BJ (cell line): ENCODE data around the gene CALHM1. TPM values are rescaled to one million over a fixed set of nuclear protein-coding genes. Genes with fewer than 3 reads are reported as not detected.

ENCODE experiments used
- CTCF ChIA-PET: fragments of 350-600 bp; formaldehyde crosslinking; extraction: SDS; loops from one replicate; lab custom pipeline; 2021; ENCODE audit warnings: antibody characterized with exemption, inconsistent platforms; lab: Yijun Ruan, JAX
- POLR2A ChIA-PET: fragments of 300-600 bp; sonication (Branson Sonifier 250); formaldehyde crosslinking; extraction: SDS; loops from one replicate; lab custom pipeline; 2021; ENCODE audit warnings: antibody characterized with exemption; lab: Charles Lee
- DNase-seq: peaks from one replicate; pipeline ENCODE4 v3.0.0-alpha.2; 2011; ENCODE audit warnings: low read depth
- H3K27me3 ChIP-seq: 2 replicates; pipeline ENCODE4 v1.6.0; 2011; ENCODE audit warnings: low read length; ENCODE audit not compliant: control insufficient read depth, insufficient read depth
- H3K36me3 ChIP-seq: 2 replicates; pipeline ENCODE4 v1.5.1; 2011; ENCODE audit warnings: low read length; ENCODE audit not compliant: control insufficient read depth, insufficient read depth
- H3K4me3 ChIP-seq: 2 replicates; pipeline ENCODE4 v1.5.1; 2011; ENCODE audit warnings: low read depth, mild to moderate bottlenecking, control low read depth, low read length
- CTCF ChIP-seq: IDR thresholded peaks from 2 replicates; pipeline ENCODE4 v1.5.1; 2011; ENCODE audit warnings: low read depth, mild to moderate bottlenecking, control low read depth, inconsistent platforms, low read length, moderate library complexity; ENCODE audit not compliant: insufficient read depth
- polyA plus RNA-seq: library from polyadenylated mRNA; depleted of rRNA; stranded (reverse); fragments of >200 nt; gene quantifications from 2 replicates; pipeline ENCODE4 v1.2.3, GENCODE V29; 2011

CALHM1 gene
- polyA plus RNA-seq, 1 experiment: not detected

- no peak overlapping the region for H3K4me3 ChIP-seq
- no peak for DNase-seq
- POLR2A ChIA-PET: no interaction called here
- no peak for TF ChIP-seq CTCF
- CTCF ChIA-PET: no interaction called here
- H3K36me3 ChIP-seq: no peaks in the 10 kb centered on the region
- H3K27me3 ChIP-seq: no peaks in the 10 kb centered on the region
Measured at GRCh38 chr10:103459615-103460014, 915 bp upstream of the CALHM1 start.

GRCh38 chr10:103457896-103458583 lies 660 bp downstream of the CALHM1 start:
- Histone ChIP-seq H3K4me3 (no peak overlapping the region), H3K27me3 (no peaks in the 10 kb centered on the region), H3K36me3 (no peaks in the 10 kb centered on the region)
- CTCF ChIA-PET: no interaction called here
- DNase-seq: no peak
- POLR2A ChIA-PET: no interaction called here
- TF ChIP-seq CTCF: no peak

- Histone ChIP-seq H3K27me3 (no peaks in the 10 kb centered on the region), H3K4me3 (no peak overlapping the region), H3K36me3 (no peaks in the 10 kb centered on the region)
- CTCF ChIA-PET: no interaction called here
- no peak for TF ChIP-seq CTCF
- POLR2A ChIA-PET: no interaction called here
- no peak for DNase-seq
Measured at GRCh38 chr10:103457176-103457712, 1.5 kb downstream of the CALHM1 start.

GRCh38 chr10:103456074-103456660 lies 2.5 kb downstream of the CALHM1 start:
- no peak overlapping the region for H3K4me3 ChIP-seq
- DNase-seq: no peak
- POLR2A ChIA-PET: no interaction called here
- no peaks in the 10 kb centered on the region for H3K27me3 ChIP-seq
- TF ChIP-seq CTCF: no peak
- CTCF ChIA-PET: interaction anchor here (0.9 kb wide), 1 partner anchor 21 kb away, joined by 3 read pairs; no protein-coding TSS in a partner anchor
- H3K36me3 ChIP-seq: no peaks in the 10 kb centered on the region

GRCh38 chr10:103455235-103455634 lies 3.5 kb downstream of the CALHM1 start:
- TF ChIP-seq CTCF: no peak

More at GRCh38 chr10:103455235-103455634, 3.5 kb downstream of the CALHM1 start:
- no peak for DNase-seq
- Histone ChIP-seq H3K36me3 (peaks cover 2% of the 10 kb centered on the region; the same call in 1 of the 2 replicates), H3K4me3 (no peak overlapping the region), H3K27me3 (no peaks in the 10 kb centered on the region)
- ChIA-PET POLR2A (no interaction called here), CTCF (interaction anchor here (0.8 to 0.9 kb wide), 2 partner anchors 22 to 30 kb away, joined by 3 read pairs; no protein-coding TSS in a partner anchor)
